ENCODE data around the gene FLAD1. TPM values are rescaled to one million over a fixed set of nuclear protein-coding genes. Genes with fewer than 3 reads are reported as not detected.
A peak's percentile ranks its signal among the peaks of the same experiment; 100 is the strongest.

FLAD1 gene
- total RNA-seq, 2 donors from 2014 or later = 31.5 to 35.3 TPM

DNA sequence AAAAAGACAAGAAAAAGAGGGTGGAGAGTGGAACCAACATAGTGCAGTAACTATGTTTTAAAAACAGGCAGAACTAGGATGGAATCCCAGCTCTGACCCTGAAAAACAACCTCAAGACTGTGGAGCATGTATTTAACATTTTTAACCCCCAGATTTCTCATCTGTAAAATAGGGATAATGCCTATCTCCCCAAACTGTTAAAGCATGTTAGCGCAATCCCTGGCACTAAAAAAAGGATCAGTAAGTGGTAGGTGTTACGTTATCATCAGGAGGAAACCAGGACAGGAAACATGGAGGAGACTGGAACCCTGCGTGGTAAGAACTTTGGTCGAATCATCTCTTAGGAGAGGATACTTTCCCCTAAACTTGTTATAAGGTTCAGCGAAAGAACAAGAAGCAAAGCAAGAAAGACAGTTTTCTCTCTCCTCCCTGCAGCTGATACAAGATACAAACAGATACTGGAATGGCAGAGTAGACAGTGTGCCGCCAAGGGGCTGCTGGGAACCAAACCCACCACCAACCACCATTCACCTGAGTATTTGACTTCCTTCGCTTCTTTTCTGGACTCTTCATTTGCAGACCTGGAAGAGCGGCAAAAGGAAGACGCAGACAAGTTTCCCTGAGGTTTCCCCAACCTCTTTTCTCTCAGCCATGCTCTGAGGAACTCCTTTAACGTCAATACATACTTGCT lies 22.6 kb upstream of the FLAD1 start:
- 25% methylated on average over 10 of the region's 10 CpGs for WGBS
- intact Hi-C loops (cut with DNase I) = loop anchor here (5.0 kb wide), 2 partner anchors 37 to 92 kb away; partner anchors contain the start of gene ADAM15
- Histone ChIP-seq H3K4me1 (replicated peaks) (peaks cover 16% of the 10 kb centered on the region), H3K36me3 (peaks cover 0 to 7% of the 10 kb centered on the region in 2 donors), H3K27ac (peak overlapping the region; percentile 98 to 99), H3K4me3 (peak overlapping the region; percentile 70 to 88), H3K27me3 (replicated peaks; ENCODE audit: insufficient read depth) (no peaks in the 10 kb centered on the region), H3K9me3 (no peaks in the 10 kb centered on the region)
- TF ChIP-seq, protein P1, sequence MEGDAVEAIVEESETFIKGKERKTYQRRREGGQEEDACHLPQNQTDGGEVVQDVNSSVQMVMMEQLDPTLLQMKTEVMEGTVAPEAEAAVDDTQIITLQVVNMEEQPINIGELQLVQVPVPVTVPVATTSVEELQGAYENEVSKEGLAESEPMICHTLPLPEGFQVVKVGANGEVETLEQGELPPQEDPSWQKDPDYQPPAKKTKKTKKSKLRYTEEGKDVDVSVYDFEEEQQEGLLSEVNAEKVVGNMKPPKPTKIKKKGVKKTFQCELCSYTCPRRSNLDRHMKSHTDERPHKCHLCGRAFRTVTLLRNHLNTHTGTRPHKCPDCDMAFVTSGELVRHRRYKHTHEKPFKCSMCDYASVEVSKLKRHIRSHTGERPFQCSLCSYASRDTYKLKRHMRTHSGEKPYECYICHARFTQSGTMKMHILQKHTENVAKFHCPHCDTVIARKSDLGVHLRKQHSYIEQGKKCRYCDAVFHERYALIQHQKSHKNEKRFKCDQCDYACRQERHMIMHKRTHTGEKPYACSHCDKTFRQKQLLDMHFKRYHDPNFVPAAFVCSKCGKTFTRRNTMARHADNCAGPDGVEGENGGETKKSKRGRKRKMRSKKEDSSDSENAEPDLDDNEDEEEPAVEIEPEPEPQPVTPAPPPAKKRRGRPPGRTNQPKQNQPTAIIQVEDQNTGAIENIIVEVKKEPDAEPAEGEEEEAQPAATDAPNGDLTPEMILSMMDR (IDR thresholded peaks at IDR 0.05) = no peak
- TF ChIP-seq POLR2A (IDR thresholded peaks at IDR 0.05) (no peak), POLR2AphosphoS5 (IDR thresholded peaks at IDR 0.05) (no peak)
- no peak for DNase-seq (ENCODE audit: low spot score)

DNA sequence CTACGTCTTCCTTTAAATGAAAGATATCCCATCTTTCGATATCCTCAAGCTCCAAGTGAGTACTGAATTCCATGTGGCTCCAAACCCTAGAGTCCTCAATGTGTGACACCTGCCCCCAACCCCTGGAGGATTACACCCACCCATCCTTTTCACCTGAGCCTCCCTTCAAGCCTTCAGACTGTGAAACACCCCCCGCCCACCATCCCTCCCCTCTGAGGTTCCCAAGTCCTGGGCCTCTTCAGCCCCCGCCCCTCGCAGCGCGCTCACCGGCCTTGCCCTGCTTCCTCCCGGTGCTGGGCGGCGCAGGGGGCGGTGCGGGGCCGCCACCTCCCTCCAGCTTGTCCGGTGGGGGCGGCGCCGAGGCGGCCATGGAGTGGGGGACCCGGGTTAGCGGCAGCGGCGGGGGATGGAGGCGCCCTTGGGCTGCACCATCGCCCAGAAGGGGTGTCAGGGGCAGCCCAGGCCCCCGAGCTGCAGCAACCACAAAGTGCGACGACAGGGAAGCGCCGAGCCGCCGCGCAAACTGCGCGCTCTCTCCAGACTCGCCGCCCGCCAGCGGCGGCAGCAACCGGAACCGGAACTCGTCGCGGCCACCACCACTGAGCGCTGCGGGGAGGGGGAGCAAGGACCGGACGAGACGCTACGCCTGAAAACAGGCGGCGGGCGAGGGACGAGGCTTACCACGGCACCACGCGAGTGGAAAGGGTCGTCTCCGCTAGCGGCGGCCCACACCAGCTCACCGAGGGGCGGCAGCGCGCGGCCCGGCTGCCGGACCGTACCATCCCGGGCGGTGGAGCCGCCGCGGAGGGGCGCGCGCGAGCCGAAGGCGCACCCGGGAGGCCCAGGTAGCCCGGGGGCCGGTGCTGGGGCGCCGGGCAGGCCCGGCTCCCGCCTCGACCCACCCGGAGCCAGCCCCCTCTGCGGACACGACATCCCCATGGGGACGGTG lies 21.7 kb upstream of the FLAD1 start, which contains the start of gene PYGO2:
Gene PYGO2, minus strand, starts transcription at position 576 of the 949 bp plus-strand sequence. Its CDS starts 206 bp downstream, at position 370.
- peak; percentile 72 for DNase-seq (ENCODE audit: low spot score)
- peaks cover 16% of the 10 kb centered on the region for H3K4me1 ChIP-seq (replicated peaks)

DNA sequence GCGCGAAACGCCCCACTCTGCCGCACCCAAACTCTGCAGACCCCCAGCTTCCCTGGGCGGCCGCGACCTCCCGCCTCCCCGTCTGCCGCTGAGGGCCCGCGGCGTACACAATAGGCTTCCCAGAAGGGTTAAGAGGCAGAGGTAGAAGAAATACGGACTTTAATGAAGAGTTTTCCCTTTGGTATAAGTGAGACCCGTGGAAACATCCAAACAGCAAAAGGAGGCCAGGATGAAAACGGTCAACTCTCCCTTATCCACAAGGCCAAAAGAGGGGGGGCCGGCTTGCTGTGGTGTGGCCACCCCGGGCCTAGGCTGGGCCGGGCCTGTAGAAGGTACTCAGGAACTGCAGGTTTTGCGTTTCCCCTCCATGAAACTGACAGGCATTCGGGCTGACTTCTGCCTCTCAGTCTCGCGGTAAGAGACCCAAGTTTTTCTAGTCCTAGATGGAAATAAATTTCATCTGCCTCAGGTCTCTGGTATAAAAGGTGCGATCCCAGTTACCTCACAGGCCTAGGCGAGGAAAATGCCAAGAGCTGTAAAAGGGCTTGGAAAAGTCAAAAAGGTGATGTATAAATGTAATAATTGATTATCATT lies 20.9 kb upstream of the FLAD1 start:
- H3K36me3 ChIP-seq = peaks cover 0 to 14% of the 10 kb centered on the region in 2 donors
- peak overlapping the region; percentile 98 to 99 for H3K27ac ChIP-seq
- H3K4me1 ChIP-seq (replicated peaks) = peaks cover 16% of the 10 kb centered on the region
- WGBS = 2% methylated on average over 25 of the region's 25 CpGs
- H3K27me3 ChIP-seq (replicated peaks; ENCODE audit: insufficient read depth) = no peaks in the 10 kb centered on the region
- peak overlapping the region; percentile 70 to 88 for H3K4me3 ChIP-seq
- TF ChIP-seq POLR2AphosphoS5 (IDR thresholded peaks at IDR 0.05) (no peak), POLR2A (IDR thresholded peaks at IDR 0.05) (no peak)
- TF ChIP-seq, protein P1 (IDR thresholded peaks at IDR 0.05) = no peak
- H3K9me3 ChIP-seq = no peaks in the 10 kb centered on the region
- intact Hi-C loops (cut with DNase I) = loop anchor here (1.0 to 5.0 kb wide), 3 partner anchors 35 to 90 kb away; partner anchors contain the start of gene ADAM15
- peak; percentile 50 for DNase-seq (ENCODE audit: low spot score)

More for the DNA sequence above, 21.7 kb upstream of the FLAD1 start, which contains the start of gene PYGO2:
- Histone ChIP-seq H3K4me3 (peak within 1 kb of the TSS; percentile 70 to 88), H3K9me3 (no peaks in the 10 kb centered on the region), H3K27me3 (replicated peaks; ENCODE audit: insufficient read depth) (no peaks in the 10 kb centered on the region), H3K27ac (peak within 1 kb of the TSS; percentile 98 to 99), H3K36me3 (peaks cover 0 to 10% of the 10 kb centered on the region in 2 donors)
- intact Hi-C loops (cut with DNase I) = loop anchor here (1.0 to 5.0 kb wide), 3 partner anchors 36 to 91 kb away; partner anchors contain the start of gene ADAM15
- TF ChIP-seq POLR2A (IDR thresholded peaks at IDR 0.05) (peak; percentile 59), POLR2AphosphoS5 (IDR thresholded peaks at IDR 0.05) (peak; percentile 74)
- TF ChIP-seq, protein P1 (IDR thresholded peaks at IDR 0.05) = peak; percentile 71 to 96 (median 91)
- under 1% methylated on average over 50 of the region's 93 CpGs for WGBS

DNA sequence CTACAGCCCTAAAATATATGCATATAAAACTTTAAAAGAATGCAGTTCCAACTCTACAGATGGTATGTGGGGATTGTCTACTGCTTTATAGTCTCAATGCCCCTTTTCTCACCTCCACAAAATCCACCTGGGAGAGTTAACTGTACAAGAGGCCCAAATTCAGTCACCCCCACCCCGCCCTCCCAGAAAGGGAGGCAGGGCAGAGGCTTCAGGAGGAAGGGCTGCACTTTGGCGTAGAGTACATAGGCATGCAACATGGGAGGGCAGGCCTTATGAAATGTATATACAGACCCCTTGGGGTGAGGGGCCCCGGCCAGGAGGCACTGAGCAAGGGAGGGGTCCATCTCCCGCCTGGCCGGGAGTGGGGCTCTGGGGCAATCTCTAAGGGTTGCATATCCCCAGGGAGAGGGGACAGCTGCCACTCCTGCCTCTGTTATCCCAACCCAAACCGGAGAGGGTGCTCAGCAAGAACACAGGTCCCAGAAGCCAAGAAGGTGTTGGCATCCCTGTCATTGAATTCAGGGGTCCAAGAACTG lies 20.3 kb upstream of the FLAD1 start:
- no peaks in the 10 kb centered on the region for H3K27me3 ChIP-seq (replicated peaks; ENCODE audit: insufficient read depth)
- H3K36me3 ChIP-seq = peaks cover 0 to 14% of the 10 kb centered on the region in 2 donors
- TF ChIP-seq, protein P1 (IDR thresholded peaks at IDR 0.05) = no peak
- TF ChIP-seq POLR2AphosphoS5 (IDR thresholded peaks at IDR 0.05) (no peak), POLR2A (IDR thresholded peaks at IDR 0.05) (no peak)
- WGBS = 54% methylated on average over 6 of the region's 6 CpGs
- H3K4me1 ChIP-seq (replicated peaks) = peaks cover 16% of the 10 kb centered on the region
- intact Hi-C loops (cut with DNase I) = loop anchor here (1.0 to 5.0 kb wide), 3 partner anchors 34 to 89 kb away; partner anchors contain the start of gene ADAM15
- no peaks in the 10 kb centered on the region for H3K9me3 ChIP-seq
- DNase-seq (ENCODE audit: low spot score) = no peak
- H3K27ac ChIP-seq = peak overlapping the region; percentile 98 to 99
- H3K4me3 ChIP-seq = peak overlapping the region in 1 of 2 donors; percentile 70
